Tibial nerve (tissue), 4 donors: Measurements from ENCODE around the gene CARMIL1. TPM values are rescaled to one million over a fixed set of nuclear protein-coding genes. Genes with fewer than 3 reads are reported as not detected.

Experiments
- DNase-seq, 2 donors: peaks; one replicate each; pipeline ENCODE4 v3.0.0-alpha.2; 2019; ENCODE audit warnings: low spot score in 2 of 2
- H3K27ac ChIP-seq, 4 donors: fragments of 200-600 bp; sonication (generic) in 3 of 4; one replicate each; pipeline ENCODE4 v1.5.1; 2017 to 2019; ENCODE audit warnings: mild to moderate bottlenecking in 1 of 4
- H3K27me3 ChIP-seq, 2 donors: fragments of 200-600 bp; sonication (generic) in 1 of 2; one replicate each; pipeline versions ENCODE4 v1.5.1 to v1.6.0; 2017 to 2019
- H3K36me3 ChIP-seq, 3 donors: fragments of 200-600 bp; sonication (generic); one replicate each; pipeline ENCODE4 v1.5.1; 2018 to 2019
- H3K4me1 ChIP-seq, 4 donors: fragments of 200-600 bp; sonication (generic) in 3 of 4; one replicate each; pipeline ENCODE4 v1.5.1; 2017 to 2019
- H3K4me3 ChIP-seq, 4 donors: fragments of 200-600 bp; sonication (generic) in 3 of 4; one replicate each; pipeline ENCODE4 v1.5.1; 2017 to 2019; ENCODE audit warnings: mild to moderate bottlenecking in 1 of 4, moderate library complexity in 1 of 4
- H3K9me3 ChIP-seq, 4 donors: fragments of 200-600 bp; sonication (generic) in 3 of 4; one replicate each; pipeline ENCODE4 v1.5.1; 2017 to 2019
- EP300 ChIP-seq, 2 donors: sonication (generic); formaldehyde crosslinking; IDR thresholded peaks; one replicate each; pipeline ENCODE4 v1.6.1; 2017; ENCODE audit warnings: antibody characterized with exemption in 2 of 2, mild to moderate bottlenecking in 1 of 2
- POLR2A ChIP-seq, 2 donors: fragments of 450-650 bp; IDR thresholded peaks; one replicate each; pipeline ENCODE4 v1.6.1; 2017; ENCODE audit warnings: antibody characterized with exemption in 2 of 2, mild to moderate bottlenecking in 2 of 2, moderate library complexity in 2 of 2
- WGBS, 2 donors: methylation state at CpG; one replicate each; pipeline ENCODE4 v1.1.5; 2018; 5-methylcytosine and 5-hydroxymethylcytosine counted together
- total RNA-seq, 4 donors: library from RNA; depleted of rRNA; stranded (reverse); fragments of >200 nt; gene quantifications; one replicate each; pipeline ENCODE4 v1.1.0, GENCODE V29; 2016
- TF ChIP-seq, protein P1 (sequence below), 5 experiments: fragments of 200-600 bp in 3 of 5; fragments of 450-650 bp in 2 of 5; sonication (generic) in 3 of 5; IDR thresholded peaks; one replicate each; pipeline ENCODE4 v1.5.1; 2016 to 2019; ENCODE audit warnings: antibody characterized with exemption in 5 of 5, mild to moderate bottlenecking in 3 of 5, moderate library complexity in 2 of 5

CARMIL1 gene
- total RNA-seq, 4 donors from 2014 or later: 29.1 to 43.5 (median 34.1) TPM

GRCh38 chr6:25490018-25490801 lies 211.0 kb downstream of the CARMIL1 start:
- H3K27me3 ChIP-seq: no peaks in the 10 kb centered on the region
- H3K4me3 ChIP-seq: no peak overlapping the region
- TF ChIP-seq EP300 (IDR thresholded peaks at IDR 0.05): peak in 1 of 2 donors; percentile 56
- TF ChIP-seq, protein P1, sequence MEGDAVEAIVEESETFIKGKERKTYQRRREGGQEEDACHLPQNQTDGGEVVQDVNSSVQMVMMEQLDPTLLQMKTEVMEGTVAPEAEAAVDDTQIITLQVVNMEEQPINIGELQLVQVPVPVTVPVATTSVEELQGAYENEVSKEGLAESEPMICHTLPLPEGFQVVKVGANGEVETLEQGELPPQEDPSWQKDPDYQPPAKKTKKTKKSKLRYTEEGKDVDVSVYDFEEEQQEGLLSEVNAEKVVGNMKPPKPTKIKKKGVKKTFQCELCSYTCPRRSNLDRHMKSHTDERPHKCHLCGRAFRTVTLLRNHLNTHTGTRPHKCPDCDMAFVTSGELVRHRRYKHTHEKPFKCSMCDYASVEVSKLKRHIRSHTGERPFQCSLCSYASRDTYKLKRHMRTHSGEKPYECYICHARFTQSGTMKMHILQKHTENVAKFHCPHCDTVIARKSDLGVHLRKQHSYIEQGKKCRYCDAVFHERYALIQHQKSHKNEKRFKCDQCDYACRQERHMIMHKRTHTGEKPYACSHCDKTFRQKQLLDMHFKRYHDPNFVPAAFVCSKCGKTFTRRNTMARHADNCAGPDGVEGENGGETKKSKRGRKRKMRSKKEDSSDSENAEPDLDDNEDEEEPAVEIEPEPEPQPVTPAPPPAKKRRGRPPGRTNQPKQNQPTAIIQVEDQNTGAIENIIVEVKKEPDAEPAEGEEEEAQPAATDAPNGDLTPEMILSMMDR (IDR thresholded peaks at IDR 0.05): peak; percentile 67 to 85 (median 79)
- no peak for TF ChIP-seq POLR2A (IDR thresholded peaks at IDR 0.05)
- peak overlapping the region in 1 of 4 donors; percentile 48 for H3K27ac ChIP-seq
- WGBS, 2 donors: 63 to 65% methylated on average over 9 of the region's 9 CpGs
- peak; percentile 54 to 73 for DNase-seq
- H3K4me1 ChIP-seq: peaks cover 0 to 9% (median 0%) of the 10 kb centered on the region in 4 donors
- H3K36me3 ChIP-seq: no peaks in the 10 kb centered on the region
- H3K9me3 ChIP-seq: no peaks in the 10 kb centered on the region

- no peaks in the 10 kb centered on the region for H3K9me3 ChIP-seq
- WGBS, 2 donors: 97% methylated on average over 3 of the region's 3 CpGs
- no peaks in the 10 kb centered on the region for H3K27me3 ChIP-seq
- no peak overlapping the region for H3K4me3 ChIP-seq
- TF ChIP-seq EP300 (IDR thresholded peaks at IDR 0.05): no peak
- no peak for TF ChIP-seq POLR2A (IDR thresholded peaks at IDR 0.05)
- TF ChIP-seq, protein P1 (IDR thresholded peaks at IDR 0.05): no peak
- H3K4me1 ChIP-seq: peaks cover 0 to 9% (median 0%) of the 10 kb centered on the region in 4 donors
- no peak overlapping the region for H3K27ac ChIP-seq
- H3K36me3 ChIP-seq: no peaks in the 10 kb centered on the region
- no peak for DNase-seq
Measured at GRCh38 chr6:25492951-25493350, 213.8 kb downstream of the CARMIL1 start.

GRCh38 chr6:25494469-25494868 lies 215.3 kb downstream of the CARMIL1 start:
- 58 to 63% methylated on average over 1 of the region's 1 CpG for WGBS, 2 donors

DNA sequence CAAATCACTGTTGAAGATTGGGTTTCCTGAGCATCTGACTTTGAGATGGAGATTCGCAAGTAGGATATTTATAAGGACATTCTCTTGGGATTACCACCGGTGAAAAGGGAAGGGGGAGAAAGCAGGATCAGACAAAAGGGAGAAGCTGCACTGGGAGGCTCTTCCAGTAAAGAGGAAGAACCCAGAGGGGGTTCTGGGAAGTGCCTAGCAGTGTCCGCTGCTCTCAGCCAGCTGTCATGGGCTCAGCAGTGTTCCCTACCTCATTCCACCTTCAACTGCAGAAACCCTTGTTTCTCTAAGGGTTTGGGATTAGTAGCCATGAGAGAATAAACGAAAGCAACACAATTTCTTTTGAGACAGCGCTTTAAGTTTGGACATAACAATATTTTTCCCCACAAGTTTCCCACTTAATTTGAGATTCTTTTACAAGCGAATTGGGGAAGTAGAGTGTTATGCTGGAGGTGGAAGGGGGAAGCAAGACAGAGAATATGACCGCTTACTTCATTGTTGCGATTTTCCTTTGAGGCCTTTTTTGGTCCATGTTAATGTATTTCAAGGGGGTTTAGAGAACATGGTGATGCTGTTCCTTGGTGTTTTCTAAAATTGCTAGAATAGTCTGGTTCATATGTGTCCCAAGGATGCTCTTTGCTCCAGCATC lies 218.3 kb downstream of the CARMIL1 start:
- no peak for DNase-seq
- Histone ChIP-seq H3K27ac (no peak overlapping the region), H3K4me1 (no peaks in the 10 kb centered on the region), H3K9me3 (no peaks in the 10 kb centered on the region), H3K4me3 (no peak overlapping the region), H3K36me3 (no peaks in the 10 kb centered on the region), H3K27me3 (no peaks in the 10 kb centered on the region)
- TF ChIP-seq, protein P1 (IDR thresholded peaks at IDR 0.05): no peak
- TF ChIP-seq POLR2A (IDR thresholded peaks at IDR 0.05): no peak
- no peak for TF ChIP-seq EP300 (IDR thresholded peaks at IDR 0.05)
- 79 to 83% methylated on average over 8 of the region's 8 CpGs for WGBS, 2 donors

More at GRCh38 chr6:25494469-25494868, 215.3 kb downstream of the CARMIL1 start:
- Histone ChIP-seq H3K9me3 (no peaks in the 10 kb centered on the region), H3K36me3 (no peaks in the 10 kb centered on the region), H3K4me3 (no peak overlapping the region), H3K27me3 (no peaks in the 10 kb centered on the region), H3K4me1 (peaks cover 0 to 9% (median 0%) of the 10 kb centered on the region in 4 donors), H3K27ac (no peak overlapping the region)
- DNase-seq: no peak
- TF ChIP-seq POLR2A (IDR thresholded peaks at IDR 0.05) (no peak), EP300 (IDR thresholded peaks at IDR 0.05) (no peak)
- TF ChIP-seq, protein P1 (IDR thresholded peaks at IDR 0.05): no peak

DNA sequence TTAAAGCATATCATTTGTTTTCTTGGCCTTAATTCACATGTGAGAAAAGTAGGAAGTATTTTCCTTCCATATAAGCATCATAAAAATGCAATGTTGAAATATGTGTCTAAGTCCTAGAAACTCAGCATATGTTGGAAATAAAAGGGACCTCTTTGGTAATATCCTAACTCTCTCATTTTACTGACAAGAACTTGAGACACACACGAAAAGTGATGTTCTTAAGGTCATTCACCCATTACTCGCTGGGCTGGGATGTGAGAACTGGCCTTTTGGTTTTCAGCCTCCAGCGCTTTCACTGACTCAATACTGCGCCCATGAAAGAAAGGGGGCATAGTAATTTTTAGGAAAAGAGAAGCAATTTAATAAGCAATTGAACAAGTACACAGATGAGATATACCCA lies 219.3 kb downstream of the CARMIL1 start:
- H3K27ac ChIP-seq: no peak overlapping the region
- H3K9me3 ChIP-seq: no peaks in the 10 kb centered on the region
- no peaks in the 10 kb centered on the region for H3K27me3 ChIP-seq
- no peak for TF ChIP-seq POLR2A (IDR thresholded peaks at IDR 0.05)
- TF ChIP-seq, protein P1 (IDR thresholded peaks at IDR 0.05): no peak
- TF ChIP-seq EP300 (IDR thresholded peaks at IDR 0.05): no peak
- no peaks in the 10 kb centered on the region for H3K4me1 ChIP-seq
- no peak overlapping the region for H3K4me3 ChIP-seq
- H3K36me3 ChIP-seq: no peaks in the 10 kb centered on the region
- no peak for DNase-seq
- 67 to 78% methylated on average over 4 of the region's 4 CpGs for WGBS, 2 donors
